Measurements from ENCODE around the gene SLC44A3. TPM values are rescaled to one million over a fixed set of nuclear protein-coding genes. Genes with fewer than 3 reads are reported as not detected.

Gene SLC44A3
- total and polyA plus RNA-seq, 2 of the 13 experiments (the other 11 are each of a cell fraction or from before 2014, with no cell fraction given) = 6.8 to 14.1 TPM

- TF ChIP-seq, protein P1, sequence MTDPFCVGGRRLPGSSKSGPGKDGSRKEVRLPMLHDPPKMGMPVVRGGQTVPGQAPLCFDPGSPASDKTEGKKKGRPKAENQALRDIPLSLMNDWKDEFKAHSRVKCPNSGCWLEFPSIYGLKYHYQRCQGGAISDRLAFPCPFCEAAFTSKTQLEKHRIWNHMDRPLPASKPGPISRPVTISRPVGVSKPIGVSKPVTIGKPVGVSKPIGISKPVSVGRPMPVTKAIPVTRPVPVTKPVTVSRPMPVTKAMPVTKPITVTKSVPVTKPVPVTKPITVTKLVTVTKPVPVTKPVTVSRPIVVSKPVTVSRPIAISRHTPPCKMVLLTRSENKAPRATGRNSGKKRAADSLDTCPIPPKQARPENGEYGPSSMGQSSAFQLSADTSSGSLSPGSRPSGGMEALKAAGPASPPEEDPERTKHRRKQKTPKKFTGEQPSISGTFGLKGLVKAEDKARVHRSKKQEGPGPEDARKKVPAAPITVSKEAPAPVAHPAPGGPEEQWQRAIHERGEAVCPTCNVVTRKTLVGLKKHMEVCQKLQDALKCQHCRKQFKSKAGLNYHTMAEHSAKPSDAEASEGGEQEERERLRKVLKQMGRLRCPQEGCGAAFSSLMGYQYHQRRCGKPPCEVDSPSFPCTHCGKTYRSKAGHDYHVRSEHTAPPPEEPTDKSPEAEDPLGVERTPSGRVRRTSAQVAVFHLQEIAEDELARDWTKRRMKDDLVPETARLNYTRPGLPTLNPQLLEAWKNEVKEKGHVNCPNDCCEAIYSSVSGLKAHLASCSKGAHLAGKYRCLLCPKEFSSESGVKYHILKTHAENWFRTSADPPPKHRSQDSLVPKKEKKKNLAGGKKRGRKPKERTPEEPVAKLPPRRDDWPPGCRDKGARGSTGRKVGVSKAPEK (CRISPR knock-in tag; IDR thresholded peaks at IDR 0.05; ENCODE audit: borderline replicate concordance) = no peak
- TF ChIP-seq ZNF274 (CRISPR knock-in tag; IDR thresholded peaks at IDR 0.05) (no peak), HNF4A (CRISPR knock-in tag; IDR thresholded peaks at IDR 0.05) (no peak)
Observed at GRCh38 chr1:94843430-94843829, 23.3 kb downstream of the SLC44A3 start (continued).

DNA sequence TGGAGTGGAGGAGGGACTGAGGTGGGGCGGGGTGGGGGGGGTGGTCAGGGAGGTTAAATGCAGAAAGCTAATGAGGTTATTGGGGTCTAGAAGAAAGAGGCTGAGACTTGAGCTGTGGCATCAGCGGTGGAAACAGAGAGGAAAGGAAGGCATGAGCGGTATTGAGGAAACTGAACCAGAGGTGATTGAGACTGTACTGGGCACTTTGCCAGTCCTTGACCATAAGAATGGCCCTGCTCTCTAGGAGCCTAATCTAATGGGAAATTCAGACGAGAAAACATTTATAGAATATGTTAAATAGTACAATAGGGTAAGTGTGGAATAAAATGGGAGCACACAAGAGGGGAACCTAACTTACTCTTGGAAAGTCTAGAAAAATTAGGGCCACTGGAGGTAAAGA lies 23.7 kb downstream of the SLC44A3 start:
- ChIA-PET CTCF (ENCODE audit: low intra/inter-chr PET ratio, low total read pairs) (no interaction called here), POLR2A (no interaction called here)
- Histone ChIP-seq H4K20me1 (ENCODE audit: insufficient read depth, low read length) (no peaks in the 10 kb centered on the region), H3K27ac (ENCODE audit: extremely low read length, insufficient read depth, low read length) (no peak overlapping the region), H3K4me1 (ENCODE audit: insufficient read depth, low read length) (no peaks in the 10 kb centered on the region), H2AFZ (ENCODE audit: low read length) (no peak overlapping the region), H3K36me3 (replicated peaks in 1 of 2; ENCODE audit: control insufficient read depth in 1 of 2, insufficient read depth in 2 of 2, low read length in 2 of 2) (peaks cover 0 to 8% of the 10 kb centered on the region in 2 experiments; a peak in 4 of 5 replicates), H3K9me3 (ENCODE audit: low read length) (no peaks in the 10 kb centered on the region), H3K9ac (ENCODE audit: insufficient read depth, low read depth, low read length) (no peak overlapping the region), H3K4me3 (replicated peaks in 1 of 3; ENCODE audit: insufficient read depth in 1 of 3, low read depth in 2 of 3, low read length in 3 of 3) (no peak overlapping the region), H3K79me2 (ENCODE audit: insufficient read depth, low read length) (no peaks in the 10 kb centered on the region), H3K27me3 (ENCODE audit: control insufficient read depth in 1 of 2, insufficient read depth in 2 of 2, low read length in 2 of 2) (no peaks in the 10 kb centered on the region), H3K4me2 (ENCODE audit: low read depth, low read length) (no peak overlapping the region)
- DNase-seq (ENCODE audit: low spot score) = no peak
- no peak for FAIRE-seq
- 92% methylated on average over 4 of the region's 4 CpGs for WGBS (ENCODE audit: low lambda C conversion rate)
- intact Hi-C loops (cut with micrococcal nuclease; ENCODE audit: unreplicated experiment) (no loop called here), in situ Hi-C loops (cut with HindIII; ENCODE audit: extremely low pct_ligation_motif_present, low pct_unique_long_range_greater_than_20kb) (no loop called here)
- ATAC-seq = no peak
- no TSS peak for BruUV-seq (replicated peaks)
- TF ChIP-seq POLR2AphosphoS5 (IDR thresholded peaks at IDR 0.05; ENCODE audit: low read depth, low read length) = no peak
- no peak for TF ChIP-seq MEIS1 (CRISPR knock-in tag; IDR thresholded peaks at IDR 0.05; ENCODE audit: borderline replicate concordance)
- TF ChIP-seq ZSCAN22 (CRISPR knock-in tag; IDR thresholded peaks at IDR 0.05) = no peak
- no peak for TF ChIP-seq ZNF17 (CRISPR knock-in tag; IDR thresholded peaks at IDR 0.05)
- no peak for TF ChIP-seq ARNTL (CRISPR knock-in tag; IDR thresholded peaks at IDR 0.05)
- TF ChIP-seq, protein P2, sequence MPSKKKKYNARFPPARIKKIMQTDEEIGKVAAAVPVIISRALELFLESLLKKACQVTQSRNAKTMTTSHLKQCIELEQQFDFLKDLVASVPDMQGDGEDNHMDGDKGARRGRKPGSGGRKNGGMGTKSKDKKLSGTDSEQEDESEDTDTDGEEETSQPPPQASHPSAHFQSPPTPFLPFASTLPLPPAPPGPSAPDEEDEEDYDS (CRISPR knock-in tag; IDR thresholded peaks at IDR 0.05) = no peak
- TF ChIP-seq FOSL1 (CRISPR knock-in tag; IDR thresholded peaks at IDR 0.05; ENCODE audit: borderline replicate concordance) = no peak
- no peak for TF ChIP-seq HINFP (CRISPR knock-in tag; IDR thresholded peaks at IDR 0.05; ENCODE audit: low read depth)
- TF ChIP-seq, protein P3, sequence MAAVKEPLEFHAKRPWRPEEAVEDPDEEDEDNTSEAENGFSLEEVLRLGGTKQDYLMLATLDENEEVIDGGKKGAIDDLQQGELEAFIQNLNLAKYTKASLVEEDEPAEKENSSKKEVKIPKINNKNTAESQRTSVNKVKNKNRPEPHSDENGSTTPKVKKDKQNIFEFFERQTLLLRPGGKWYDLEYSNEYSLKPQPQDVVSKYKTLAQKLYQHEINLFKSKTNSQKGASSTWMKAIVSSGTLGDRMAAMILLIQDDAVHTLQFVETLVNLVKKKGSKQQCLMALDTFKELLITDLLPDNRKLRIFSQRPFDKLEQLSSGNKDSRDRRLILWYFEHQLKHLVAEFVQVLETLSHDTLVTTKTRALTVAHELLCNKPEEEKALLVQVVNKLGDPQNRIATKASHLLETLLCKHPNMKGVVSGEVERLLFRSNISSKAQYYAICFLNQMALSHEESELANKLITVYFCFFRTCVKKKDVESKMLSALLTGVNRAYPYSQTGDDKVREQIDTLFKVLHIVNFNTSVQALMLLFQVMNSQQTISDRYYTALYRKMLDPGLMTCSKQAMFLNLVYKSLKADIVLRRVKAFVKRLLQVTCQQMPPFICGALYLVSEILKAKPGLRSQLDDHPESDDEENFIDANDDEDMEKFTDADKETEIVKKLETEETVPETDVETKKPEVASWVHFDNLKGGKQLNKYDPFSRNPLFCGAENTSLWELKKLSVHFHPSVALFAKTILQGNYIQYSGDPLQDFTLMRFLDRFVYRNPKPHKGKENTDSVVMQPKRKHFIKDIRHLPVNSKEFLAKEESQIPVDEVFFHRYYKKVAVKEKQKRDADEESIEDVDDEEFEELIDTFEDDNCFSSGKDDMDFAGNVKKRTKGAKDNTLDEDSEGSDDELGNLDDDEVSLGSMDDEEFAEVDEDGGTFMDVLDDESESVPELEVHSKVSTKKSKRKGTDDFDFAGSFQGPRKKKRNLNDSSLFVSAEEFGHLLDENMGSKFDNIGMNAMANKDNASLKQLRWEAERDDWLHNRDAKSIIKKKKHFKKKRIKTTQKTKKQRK (IDR thresholded peaks at IDR 0.05; ENCODE audit: low read length) = no peak

All from HepG2 (cell line).